Liver (tissue), 9 donors: ENCODE results near the gene EIF2S3. TPM values are rescaled to one million over a fixed set of nuclear protein-coding genes. Genes with fewer than 3 reads are reported as not detected.
A peak's percentile ranks its signal among the peaks of the same experiment; 100 is the strongest.

Experiments
- DNase-seq: peaks from one replicate; pipeline ENCODE4 v3.0.0-alpha.2; 2017; ENCODE audit warnings: low spot score
- H3K27ac ChIP-seq, 2 donors: one replicate each; pipeline ENCODE4 v1.7.0; 2013; ENCODE audit warnings: inconsistent platforms in 2 of 2, low read length in 2 of 2, control low read depth in 1 of 2, low read depth in 1 of 2, mild to moderate bottlenecking in 1 of 2
- H3K27me3 ChIP-seq, 4 donors: one replicate each; pipeline versions ENCODE4 v1.6.1 to v1.7.0; 2013; ENCODE audit warnings: low read length in 3 of 4, inconsistent platforms in 1 of 4, mild to moderate bottlenecking in 1 of 4, moderate library complexity in 1 of 4; ENCODE audit not compliant: control insufficient read depth in 4 of 4, insufficient read depth in 4 of 4
- H3K36me3 ChIP-seq, 4 donors: one replicate each; pipeline versions ENCODE4 v1.6.1 to v1.7.0; 2013; ENCODE audit warnings: low read length in 3 of 4, mild to moderate bottlenecking in 3 of 4, low read depth in 1 of 4, moderate library complexity in 1 of 4; ENCODE audit not compliant: control insufficient read depth in 4 of 4, insufficient read depth in 3 of 4
- H3K4me1 ChIP-seq, 4 donors: one replicate each; pipeline versions ENCODE4 v1.6.1 to v1.7.0; 2013; ENCODE audit warnings: low read length in 3 of 4, mild to moderate bottlenecking in 3 of 4, moderate library complexity in 1 of 4; ENCODE audit not compliant: control insufficient read depth in 4 of 4, insufficient read depth in 4 of 4
- H3K4me3 ChIP-seq, 3 donors: one replicate each; pipeline versions ENCODE4 v1.6.1 to v1.7.0; 2013; ENCODE audit warnings: low read length in 3 of 3, control low read depth in 1 of 3, low read depth in 1 of 3, mild to moderate bottlenecking in 1 of 3
- H3K9ac ChIP-seq, 2 donors: one replicate each; pipeline ENCODE4 v1.7.0; 2013; ENCODE audit warnings: low read length in 2 of 2, mild to moderate bottlenecking in 2 of 2, moderate library complexity in 2 of 2, control low read depth in 1 of 2, low read depth in 1 of 2
- H3K9me3 ChIP-seq, 4 donors: one replicate each; pipeline versions ENCODE4 v1.6.1 to v1.7.0; 2013; ENCODE audit warnings: low read length in 3 of 4; ENCODE audit not compliant: control insufficient read depth in 4 of 4
- ATF3 ChIP-seq: IDR thresholded peaks from 2 replicates; pipeline ENCODE4 v1.6.1; 2016; ENCODE audit warnings: antibody characterized with exemption
- CTCF ChIP-seq: fragments of 150-350 bp; IDR thresholded peaks from 2 replicates; pipeline ENCODE4 v1.5.1; 2017; ENCODE audit warnings: improper control_type of control experiment, low read depth, low read length; ENCODE audit not compliant: missing input control
- EGR1 ChIP-seq, 2 donors: IDR thresholded peaks; 2 replicates each; pipeline ENCODE4 v1.6.1; 2016 to 2018; ENCODE audit warnings: antibody characterized with exemption in 2 of 2, low read depth in 2 of 2
- FOXA1 ChIP-seq: IDR thresholded peaks from 2 replicates; pipeline ENCODE4 v1.6.1; 2016; ENCODE audit warnings: antibody characterized with exemption
- FOXA2 ChIP-seq: IDR thresholded peaks from 2 replicates; pipeline ENCODE4 v1.6.1; 2016; ENCODE audit warnings: antibody characterized with exemption
- GABPA ChIP-seq, 2 donors: IDR thresholded peaks in 1 of 2; conservative IDR thresholded peaks in 1 of 2; 2 replicates each; pipeline ENCODE4 v1.6.1; 2016; ENCODE audit warnings: antibody characterized with exemption in 2 of 2, mild to moderate bottlenecking in 1 of 2, moderate library complexity in 1 of 2
- HNF4A ChIP-seq, 2 donors: conservative IDR thresholded peaks; 2 replicates each; pipeline ENCODE4 v1.6.1; 2016; ENCODE audit warnings: antibody characterized with exemption in 2 of 2, mild to moderate bottlenecking in 2 of 2
- HNF4G ChIP-seq: IDR thresholded peaks from 2 replicates; pipeline ENCODE4 v1.6.1; 2016; ENCODE audit warnings: antibody characterized with exemption
- JUND ChIP-seq, 2 donors: IDR thresholded peaks; 2 replicates each; pipeline ENCODE4 v1.6.1; 2016; ENCODE audit warnings: antibody characterized with exemption in 2 of 2
- MAX ChIP-seq: IDR thresholded peaks from 2 replicates; pipeline ENCODE4 v1.6.1; 2016; ENCODE audit warnings: antibody characterized with exemption
- NR2F2 ChIP-seq: IDR thresholded peaks from 2 replicates; pipeline ENCODE4 v1.6.1; 2016; ENCODE audit warnings: antibody characterized with exemption
- RAD21 ChIP-seq, 2 donors: IDR thresholded peaks; 2 replicates each; pipeline ENCODE4 v1.6.1; 2016; ENCODE audit warnings: antibody characterized with exemption in 2 of 2, mild to moderate bottlenecking in 2 of 2
- REST ChIP-seq: IDR thresholded peaks from 2 replicates; pipeline ENCODE4 v1.6.1; 2016; ENCODE audit warnings: antibody characterized with exemption, mild to moderate bottlenecking
- RXRA ChIP-seq, 2 donors: IDR thresholded peaks; 2 replicates each; pipeline ENCODE4 v1.6.1; 2017 to 2018; ENCODE audit warnings: antibody characterized with exemption in 2 of 2, mild to moderate bottlenecking in 1 of 2
- SP1 ChIP-seq: IDR thresholded peaks from 2 replicates; pipeline ENCODE4 v1.6.1; 2018; ENCODE audit warnings: antibody characterized with exemption, mild to moderate bottlenecking
- TAF1 ChIP-seq: conservative IDR thresholded peaks from 2 replicates; pipeline ENCODE4 v1.6.1; 2016; ENCODE audit warnings: antibody characterized with exemption, mild to moderate bottlenecking
- YY1 ChIP-seq: IDR thresholded peaks from 2 replicates; pipeline ENCODE4 v1.6.1; 2016; ENCODE audit warnings: antibody characterized with exemption, mild to moderate bottlenecking
- ZBTB33 ChIP-seq: IDR thresholded peaks from 2 replicates; pipeline ENCODE4 v1.6.1; 2016; ENCODE audit warnings: antibody characterized with exemption
- WGBS: extraction: QIAGEN DNeasy Blood & Tissue Kit; methylation state at CpG from one replicate; pipeline ENCODE4 v1.1.7; 2013; 5-methylcytosine and 5-hydroxymethylcytosine counted together
- polyA plus RNA-seq, 2 donors: library from polyadenylated mRNA; stranded (reverse) in 1 of 2; unstranded in 1 of 2; fragments of 200-250 nt in 1 of 2; fragments of >200 nt in 1 of 2; fragmentation: Nextera tagmentation in 1 of 2; extraction: Ambion mirVana in 1 of 2; gene quantifications; one replicate each; pipeline versions ENCODE4 v1.2.1 to v1.2.3, GENCODE V29; 2013 to 2015
- total RNA-seq, 2 donors: library from RNA; depleted of rRNA; stranded (reverse); fragments of >200 nt; gene quantifications; one replicate each; pipeline ENCODE4 v1.2.3, GENCODE V29; 2014
- donor health status: healthy.
- donor health status: healthy.
- donor health status: healthy.
- donor health status: healthy.
- donor health status: healthy.

Gene EIF2S3
- total and polyA plus RNA-seq, 4 donors, result 24.9 to 98.0 (median 47.4) TPM

GRCh38 chrX:24025741-24026403, 28.9 kb upstream of the EIF2S3 start:
- H3K9ac ChIP-seq, result peak overlapping the region; percentile 60 to 64
- H3K27me3 ChIP-seq, result no peaks in the 10 kb centered on the region
- H3K4me3 ChIP-seq, result peak overlapping the region; percentile 56 to 74 (median 61)
- no peaks in the 10 kb centered on the region for H3K9me3 ChIP-seq
- no peaks in the 10 kb centered on the region for H3K4me1 ChIP-seq
- H3K36me3 ChIP-seq, result peaks cover 0 to 2% (median 0%) of the 10 kb centered on the region in 4 donors
- TF ChIP-seq FOXA2 (no peak), HNF4A (conservative IDR thresholded peaks at IDR 0.05) (peak; percentile 41 to 44), ZBTB33 (no peak), CTCF (no peak), MAX (no peak), NR2F2 (no peak), EGR1 (IDR thresholded peaks at IDR 0.05; ENCODE audit: low read depth in 2 of 2) (no peak), HNF4G (no peak), RXRA (IDR thresholded peaks at IDR 0.05) (peak in 1 of 2 donors; percentile 4), RAD21 (IDR thresholded peaks at IDR 0.05) (no peak), TAF1 (peak; percentile 37), JUND (IDR thresholded peaks at IDR 0.05) (peak; percentile 61), YY1 (no peak), REST (peak; percentile 16), FOXA1 (no peak), SP1 (no peak), GABPA (IDR thresholded peaks at IDR 0.05 in 1 of 2, conservative IDR thresholded peaks at IDR 0.05 in 1 of 2) (no peak), ATF3 (peak; percentile 82)
- no peak for DNase-seq
- H3K27ac ChIP-seq, result peak overlapping the region; percentile 96 to 97
- WGBS, result under 1% methylated on average over 46 of the region's 46 CpGs
